Prostate gland (tissue), 2 donors: ENCODE results near the gene SKOR1.

ENCODE experiments used
- POLR2A ChIP-seq: fragments of 450-650 bp; IDR thresholded peaks from one replicate; pipeline ENCODE4 v1.6.1; 2016; ENCODE audit warnings: antibody characterized with exemption, mild to moderate bottlenecking
- POLR2AphosphoS5 ChIP-seq: sonication (generic); formaldehyde crosslinking; IDR thresholded peaks from one replicate; pipeline ENCODE4 v1.6.1; 2017; ENCODE audit warnings: antibody characterized with exemption
- TF ChIP-seq, protein P1 (sequence below), 4 experiments: fragments of 200-600 bp in 2 of 4; fragments of 450-650 bp in 2 of 4; sonication (generic) in 2 of 4; IDR thresholded peaks; 1 replicate in 3 of 4; 2 replicates in 1 of 4; pipeline ENCODE4 v1.5.1; 2016 to 2019; ENCODE audit warnings: antibody characterized with exemption in 4 of 4, mild to moderate bottlenecking in 2 of 4, moderate library complexity in 2 of 4

DNA sequence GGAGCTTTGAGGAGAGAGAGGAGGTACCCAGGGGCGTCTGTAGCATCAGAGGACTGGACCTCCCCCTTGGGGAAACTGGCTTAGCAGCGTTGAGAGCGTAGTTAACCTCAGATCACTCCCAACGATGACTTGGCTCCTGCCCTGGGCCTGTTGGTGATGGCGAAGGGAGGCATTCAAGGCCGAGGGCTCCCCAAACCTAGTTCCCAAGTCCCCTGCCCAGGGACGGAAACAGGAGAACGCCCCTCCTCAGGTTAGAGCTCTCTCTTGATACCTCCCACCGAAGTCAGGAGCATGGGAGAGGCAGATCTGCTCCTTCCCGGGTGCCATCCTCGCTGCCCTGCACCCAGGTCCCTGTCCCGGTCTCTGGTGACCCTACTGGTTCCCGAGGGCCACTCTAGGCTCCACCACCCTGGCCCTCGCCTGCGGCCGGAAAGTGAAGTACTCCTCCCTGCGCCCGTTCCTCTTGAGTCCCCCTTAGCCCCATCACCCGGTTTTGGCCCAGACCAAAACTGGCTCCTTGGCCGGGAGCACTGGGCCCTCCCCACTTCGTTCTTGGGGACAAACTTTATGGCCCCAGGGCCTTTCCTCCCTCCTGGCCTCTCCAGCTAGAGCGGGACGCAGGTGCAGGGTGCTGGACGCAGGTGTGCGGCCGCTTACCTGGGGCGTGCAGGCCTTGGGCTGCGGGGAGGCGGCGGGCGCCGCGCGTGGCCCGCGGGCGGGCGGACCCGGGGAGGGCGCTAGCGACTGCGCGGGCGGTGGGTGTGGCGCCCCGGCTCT is 2.6 kb upstream of the SKOR1 start:
- TF ChIP-seq, protein P1, sequence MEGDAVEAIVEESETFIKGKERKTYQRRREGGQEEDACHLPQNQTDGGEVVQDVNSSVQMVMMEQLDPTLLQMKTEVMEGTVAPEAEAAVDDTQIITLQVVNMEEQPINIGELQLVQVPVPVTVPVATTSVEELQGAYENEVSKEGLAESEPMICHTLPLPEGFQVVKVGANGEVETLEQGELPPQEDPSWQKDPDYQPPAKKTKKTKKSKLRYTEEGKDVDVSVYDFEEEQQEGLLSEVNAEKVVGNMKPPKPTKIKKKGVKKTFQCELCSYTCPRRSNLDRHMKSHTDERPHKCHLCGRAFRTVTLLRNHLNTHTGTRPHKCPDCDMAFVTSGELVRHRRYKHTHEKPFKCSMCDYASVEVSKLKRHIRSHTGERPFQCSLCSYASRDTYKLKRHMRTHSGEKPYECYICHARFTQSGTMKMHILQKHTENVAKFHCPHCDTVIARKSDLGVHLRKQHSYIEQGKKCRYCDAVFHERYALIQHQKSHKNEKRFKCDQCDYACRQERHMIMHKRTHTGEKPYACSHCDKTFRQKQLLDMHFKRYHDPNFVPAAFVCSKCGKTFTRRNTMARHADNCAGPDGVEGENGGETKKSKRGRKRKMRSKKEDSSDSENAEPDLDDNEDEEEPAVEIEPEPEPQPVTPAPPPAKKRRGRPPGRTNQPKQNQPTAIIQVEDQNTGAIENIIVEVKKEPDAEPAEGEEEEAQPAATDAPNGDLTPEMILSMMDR (IDR thresholded peaks at IDR 0.05) = no peak
- TF ChIP-seq POLR2A = no peak
- no peak for TF ChIP-seq POLR2AphosphoS5
